Activated CD4-positive, alpha-beta T cell treated with anti-CD3 and anti-CD28 coated beads, Interleukin-2, amount 50 U/mL, for 16 hours (primary cell): ENCODE measurements around the gene IL36B.
A peak's percentile ranks its signal among the peaks of the same experiment; 100 is the strongest.

Experiments used
- DNase-seq: peaks from one replicate; pipeline ENCODE4 v3.0.0-alpha.2; 2020

Gene IL36B

GRCh38 chr2:113005030-113005509 is 47.6 kb downstream of the IL36B start, which contains the start of gene IL36A:
Gene IL36A (plus strand): TSS chr2:113005459. CDS start chr2:113005872, 413 bp downstream.
- no peak for DNase-seq

- no peak for DNase-seq
Observed at GRCh38 chr2:113002677-113003076, 50.0 kb downstream of the IL36B start.

GRCh38 chr2:113000436-113000835 is 52.2 kb downstream of the IL36B start:
- no peak for DNase-seq

GRCh38 chr2:112997151-112997550 is 55.5 kb downstream of the IL36B start:
- no peak for DNase-seq

- peak; percentile 60 for DNase-seq
Observed at GRCh38 chr2:112996635-112997034, 56.0 kb downstream of the IL36B start.

GRCh38 chr2:112995346-112995920 is 57.2 kb downstream of the IL36B start:
- DNase-seq = peak; percentile 12

GRCh38 chr2:112994648-112995047 is 58.0 kb downstream of the IL36B start:
- DNase-seq = no peak

GRCh38 chr2:112993831-112994230 is 58.8 kb downstream of the IL36B start:
- no peak for DNase-seq

- no peak for DNase-seq
Observed at GRCh38 chr2:112989611-112990010, 63.1 kb downstream of the IL36B start.

- DNase-seq = peak; percentile 8
Observed at GRCh38 chr2:112985090-112985489, 67.6 kb downstream of the IL36B start.

- DNase-seq = no peak
Observed at GRCh38 chr2:112980537-112980936, 72.1 kb downstream of the IL36B start.

- DNase-seq = no peak
Observed at GRCh38 chr2:112979731-112980130, 72.9 kb downstream of the IL36B start.

- no peak for DNase-seq
Observed at GRCh38 chr2:112977559-112978056, 75.1 kb downstream of the IL36B start, which contains the start of gene IL36G. Gene IL36G (plus strand): TSS chr2:112978006. CDS start chr2:112978639, 633 bp downstream.
